GM20431 (cell line): ENCODE data around the gene GPX5.

Experiments
- in situ Hi-C: fragments of 300-500 bp; cut with MseI, MboI; formaldehyde crosslinking; loops from one replicate; pipeline ENCODE4 v1.15.0; 2020; ENCODE audit warnings: low sequenced_read_pairs; ENCODE audit not compliant: unreplicated experiment

GPX5 gene

GRCh38 chr6:28553384-28553985 lies 27.8 kb downstream of the GPX5 start:
- in situ Hi-C loops = no loop called here

- in situ Hi-C loops = no loop called here
These were observed 28.6 kb downstream of the GPX5 start for GRCh38 chr6:28553986-28554881.

GRCh38 chr6:28555136-28555535 lies 29.5 kb downstream of the GPX5 start:
- in situ Hi-C loops = no loop called here

GRCh38 chr6:28558629-28559028 lies 32.9 kb downstream of the GPX5 start:
- in situ Hi-C loops = no loop called here

GRCh38 chr6:28563430-28564095 lies 37.9 kb downstream of the GPX5 start:
- in situ Hi-C loops = no loop called here

GRCh38 chr6:28565823-28566526 lies 40.3 kb downstream of the GPX5 start:
- in situ Hi-C loops = no loop called here

- in situ Hi-C loops = no loop called here
These were observed 41.0 kb downstream of the GPX5 start for GRCh38 chr6:28566527-28567252.

GRCh38 chr6:28567506-28567905 lies 41.8 kb downstream of the GPX5 start:
- in situ Hi-C loops = no loop called here

GRCh38 chr6:28568515-28569108 lies 42.9 kb downstream of the GPX5 start:
- in situ Hi-C loops = no loop called here

- in situ Hi-C loops = no loop called here
These were observed 44.1 kb downstream of the GPX5 start for GRCh38 chr6:28569748-28570147.

- in situ Hi-C loops = no loop called here
These were observed 54.8 kb downstream of the GPX5 start for GRCh38 chr6:28580475-28580874.

GRCh38 chr6:28583463-28583862 lies 57.8 kb downstream of the GPX5 start:
- in situ Hi-C loops = no loop called here
